Activated T-helper 2 cell treated with anti-CD3 and anti-CD28 coated beads, Interferon-gamma antibody, Interleukin-2, Interleukin-4, amounts not matched to agents 10 μg/mL and 5 μg/mL and 100 μg/mL, durations not matched to agents 14 hours and 24 hours and 36 hours (primary cell): ENCODE data around the gene PALLD. TPM values are rescaled to one million over a fixed set of nuclear protein-coding genes. Genes with fewer than 3 reads are reported as not detected.
"Not testable (repeated sequence)": the region's sequence is repeated elsewhere in the genome, so short reads cannot be mapped to it uniquely, and the experiment has no call there.

Experiments used
- DNase-seq: peaks from one replicate; pipeline ENCODE4 v3.0.0; 2021; ENCODE audit warnings: low spot score
- H3K27ac Mint-ChIP-seq: one replicate; pipeline ENCODE4 v1.8.0; 2021; ENCODE audit warnings: mixed read lengths
- H3K27me3 Mint-ChIP-seq: one replicate; pipeline ENCODE4 v1.8.0; 2021; ENCODE audit warnings: low read depth, mixed read lengths
- H3K36me3 Mint-ChIP-seq: one replicate; pipeline ENCODE4 v1.8.0; 2021; ENCODE audit warnings: low read depth, mixed read lengths
- H3K4me1 Mint-ChIP-seq: one replicate; pipeline ENCODE4 v1.8.0; 2021; ENCODE audit warnings: low read depth, mixed read lengths
- H3K4me3 Mint-ChIP-seq: one replicate; pipeline ENCODE4 v1.8.0; 2021; ENCODE audit warnings: low read depth, mild to moderate bottlenecking, moderate library complexity, mixed read lengths
- H3K9me3 Mint-ChIP-seq: one replicate; pipeline ENCODE4 v1.8.0; 2021; ENCODE audit warnings: mixed read lengths
- intact Hi-C: fragments of 100-400 bp; cut with micrococcal nuclease; formaldehyde crosslinking; loops from one replicate; pipeline ENCODE4 v1.15.1; 2023
- total RNA-seq: library from RNA; stranded (reverse); gene quantifications from 2 replicates; pipeline ENCODE4 v1.2.3, GENCODE V29; 2022

PALLD gene
- total RNA-seq, 1 donor from 2014 or later: 19.8 TPM

GRCh38 chr4:168925789-168926490, 429.1 kb downstream of the PALLD start:
- H3K27me3 Mint-ChIP-seq: no peaks in the 10 kb centered on the region
- peaks cover 8% of the 10 kb centered on the region for H3K36me3 Mint-ChIP-seq
- H3K27ac Mint-ChIP-seq: no peak overlapping the region
- no peaks in the 10 kb centered on the region for H3K9me3 Mint-ChIP-seq
- no peak overlapping the region for H3K4me3 Mint-ChIP-seq
- intact Hi-C loops: no loop called here
- DNase-seq: no peak
- no peaks in the 10 kb centered on the region for H3K4me1 Mint-ChIP-seq

- no peaks in the 10 kb centered on the region for H3K27me3 Mint-ChIP-seq
- intact Hi-C loops: no loop called here
- H3K4me1 Mint-ChIP-seq: peaks cover 2% of the 10 kb centered on the region
- peaks cover 22% of the 10 kb centered on the region for H3K9me3 Mint-ChIP-seq
- peaks cover 16% of the 10 kb centered on the region for H3K36me3 Mint-ChIP-seq
- no peak overlapping the region for H3K27ac Mint-ChIP-seq
- no peak overlapping the region for H3K4me3 Mint-ChIP-seq
- DNase-seq: no peak
These were observed 431.5 kb downstream of the PALLD start for GRCh38 chr4:168928346-168928745.

GRCh38 chr4:168928875-168929274, 432.0 kb downstream of the PALLD start:
- DNase-seq: no peak
- peaks cover 14% of the 10 kb centered on the region for H3K36me3 Mint-ChIP-seq
- H3K9me3 Mint-ChIP-seq: peaks cover 27% of the 10 kb centered on the region
- no peak overlapping the region for H3K4me3 Mint-ChIP-seq
- H3K27me3 Mint-ChIP-seq: no peaks in the 10 kb centered on the region
- intact Hi-C loops: no loop called here
- peaks cover 2% of the 10 kb centered on the region for H3K4me1 Mint-ChIP-seq
- no peak overlapping the region for H3K27ac Mint-ChIP-seq

GRCh38 chr4:168930413-168931196, 433.8 kb downstream of the PALLD start:
- intact Hi-C loops: no loop called here

GRCh38 chr4:168931215-168931650, 434.4 kb downstream of the PALLD start:
- Mint-ChIP-seq H3K4me1 (peaks cover 2% of the 10 kb centered on the region), H3K4me3 (no peak overlapping the region), H3K9me3 (peaks cover 27% of the 10 kb centered on the region), H3K27me3 (no peaks in the 10 kb centered on the region), H3K27ac (no peak overlapping the region), H3K36me3 (peaks cover 13% of the 10 kb centered on the region)
- DNase-seq: no peak
- intact Hi-C loops: no loop called here

More at GRCh38 chr4:168930413-168931196, 433.8 kb downstream of the PALLD start:
- Mint-ChIP-seq H3K27ac (no peak overlapping the region), H3K9me3 (peaks cover 27% of the 10 kb centered on the region), H3K27me3 (no peaks in the 10 kb centered on the region), H3K36me3 (peaks cover 13% of the 10 kb centered on the region), H3K4me1 (peaks cover 2% of the 10 kb centered on the region), H3K4me3 (no peak overlapping the region)
- no peak for DNase-seq

GRCh38 chr4:168932138-168932537, 435.3 kb downstream of the PALLD start:
- DNase-seq: no peak
- no peaks in the 10 kb centered on the region for H3K27me3 Mint-ChIP-seq
- H3K4me3 Mint-ChIP-seq: no peak overlapping the region
- intact Hi-C loops: no loop called here
- H3K9me3 Mint-ChIP-seq: peaks cover 36% of the 10 kb centered on the region
- no peak overlapping the region for H3K27ac Mint-ChIP-seq
- peaks cover 13% of the 10 kb centered on the region for H3K36me3 Mint-ChIP-seq
- peaks cover 2% of the 10 kb centered on the region for H3K4me1 Mint-ChIP-seq

GRCh38 chr4:168933423-168933822, 436.6 kb downstream of the PALLD start:
- Mint-ChIP-seq H3K4me1 (peaks cover 2% of the 10 kb centered on the region), H3K4me3 (no peak overlapping the region), H3K27me3 (no peaks in the 10 kb centered on the region), H3K36me3 (peaks cover 13% of the 10 kb centered on the region), H3K9me3 (peaks cover 48% of the 10 kb centered on the region), H3K27ac (no peak overlapping the region)
- intact Hi-C loops: no loop called here
- DNase-seq: no peak

GRCh38 chr4:168937473-168937872, 440.6 kb downstream of the PALLD start:
- peaks cover 38% of the 10 kb centered on the region for H3K9me3 Mint-ChIP-seq
- H3K36me3 Mint-ChIP-seq, H3K27me3 Mint-ChIP-seq, H3K4me1 Mint-ChIP-seq, H3K27ac Mint-ChIP-seq, intact Hi-C loops, H3K4me3 Mint-ChIP-seq, DNase-seq: not testable (repeated sequence)

DNA sequence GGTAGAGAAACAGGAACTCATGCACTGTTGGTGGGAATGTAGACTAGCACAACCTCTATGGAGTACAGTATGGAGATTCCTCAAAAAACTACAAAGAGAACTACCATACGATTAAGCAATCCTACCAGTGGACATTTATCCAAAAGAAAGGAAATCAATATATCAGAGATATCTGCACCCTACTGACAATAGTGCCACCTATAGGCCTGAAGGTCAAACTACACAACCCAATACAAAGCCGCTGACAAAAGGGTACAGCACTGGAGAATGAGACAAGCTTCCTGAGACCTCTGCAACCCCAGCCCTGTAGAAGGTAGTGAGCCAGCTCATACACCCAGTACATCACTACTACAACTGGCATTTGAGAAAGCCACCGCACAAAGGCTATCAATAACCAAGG, 446.1 kb downstream of the PALLD start:
- Mint-ChIP-seq H3K27me3 (peaks cover 6% of the 10 kb centered on the region), H3K4me1 (no peaks in the 10 kb centered on the region), H3K9me3 (peaks cover 7% of the 10 kb centered on the region), H3K4me3 (no peak overlapping the region), H3K36me3 (no peaks in the 10 kb centered on the region), H3K27ac (no peak overlapping the region)
- no peak for DNase-seq
- intact Hi-C loops: no loop called here

DNA sequence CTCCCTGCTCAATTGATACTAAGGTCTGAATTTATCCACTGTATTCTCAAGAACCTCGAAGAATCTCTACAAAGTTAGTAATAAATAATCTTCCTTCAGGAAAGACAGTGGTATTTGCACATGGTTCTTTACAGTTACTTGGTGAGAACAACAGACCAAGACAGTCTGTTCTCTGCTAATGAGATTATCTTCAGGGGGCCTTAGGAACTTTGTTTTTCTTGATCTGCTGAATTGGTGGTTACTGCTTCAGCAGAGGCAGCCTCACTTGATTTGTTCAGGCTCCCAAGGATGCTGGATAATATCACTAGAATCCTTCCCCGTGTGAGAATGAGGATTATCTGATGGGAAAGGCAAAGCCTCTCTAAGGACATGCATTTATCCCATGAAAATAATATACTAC, 448.4 kb downstream of the PALLD start:
- peaks cover 11% of the 10 kb centered on the region for H3K27me3 Mint-ChIP-seq
- peaks cover 5% of the 10 kb centered on the region for H3K9me3 Mint-ChIP-seq

DNA sequence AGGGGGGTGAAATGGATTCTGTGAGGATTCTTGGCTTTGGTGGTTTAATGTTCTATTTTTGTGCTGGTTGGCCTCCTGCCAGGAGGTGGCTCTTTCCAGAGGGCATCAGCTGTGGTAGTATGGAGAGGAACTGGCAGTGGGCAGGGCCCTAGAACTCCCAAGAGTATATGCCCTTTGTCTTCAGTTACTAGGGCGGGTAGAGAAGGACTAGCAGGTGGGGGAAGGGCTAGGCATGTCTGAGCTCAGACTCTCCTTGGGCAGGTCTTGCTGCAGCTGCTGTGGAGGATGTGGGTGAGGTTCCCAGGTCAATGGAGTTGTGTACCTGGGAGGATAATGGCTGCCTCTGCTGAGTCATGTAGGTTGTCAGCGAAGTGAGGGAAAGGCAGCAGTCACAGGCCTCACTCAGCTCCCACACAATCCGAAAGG, 456.0 kb downstream of the PALLD start:
- H3K4me1 Mint-ChIP-seq, H3K9me3 Mint-ChIP-seq, H3K4me3 Mint-ChIP-seq, H3K27me3 Mint-ChIP-seq, H3K27ac Mint-ChIP-seq, DNase-seq, intact Hi-C loops, H3K36me3 Mint-ChIP-seq: not testable (repeated sequence)

More for the DNA sequence above, 448.4 kb downstream of the PALLD start:
- intact Hi-C loops: no loop called here
- Mint-ChIP-seq H3K36me3 (no peaks in the 10 kb centered on the region), H3K4me3 (no peak overlapping the region), H3K27ac (no peak overlapping the region), H3K4me1 (no peaks in the 10 kb centered on the region)
- no peak for DNase-seq

DNA sequence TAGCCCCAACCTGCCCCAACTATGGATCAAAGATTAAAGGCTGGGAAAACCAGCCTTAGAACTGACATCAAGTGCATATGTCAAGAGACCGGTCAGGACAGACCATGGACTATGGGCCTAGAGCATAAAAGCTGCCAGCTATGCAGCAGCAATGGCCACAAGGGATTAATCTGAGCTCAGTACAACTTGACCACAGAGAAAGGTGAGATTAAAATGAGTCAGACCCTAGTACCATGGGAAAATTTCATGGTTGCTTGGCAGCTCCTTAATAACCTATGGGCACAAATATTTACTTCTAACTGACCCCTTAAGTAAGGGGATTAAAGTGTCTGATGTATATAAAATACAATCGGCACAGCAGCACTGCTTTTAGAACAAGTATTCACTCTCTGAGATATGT, 458.8 kb downstream of the PALLD start:
- no peaks in the 10 kb centered on the region for H3K27me3 Mint-ChIP-seq
- intact Hi-C loops: no loop called here
- no peaks in the 10 kb centered on the region for H3K4me1 Mint-ChIP-seq
- no peak for DNase-seq
- no peaks in the 10 kb centered on the region for H3K9me3 Mint-ChIP-seq
- H3K4me3 Mint-ChIP-seq: no peak overlapping the region
- no peaks in the 10 kb centered on the region for H3K36me3 Mint-ChIP-seq
- no peak overlapping the region for H3K27ac Mint-ChIP-seq

- Mint-ChIP-seq H3K4me1 (no peaks in the 10 kb centered on the region), H3K9me3 (peaks cover 3% of the 10 kb centered on the region)
These were observed 463.9 kb downstream of the PALLD start for GRCh38 chr4:168960716-168961115.

More at GRCh38 chr4:168960716-168961115, 463.9 kb downstream of the PALLD start:
- DNase-seq: no peak
- Mint-ChIP-seq H3K27me3 (no peaks in the 10 kb centered on the region), H3K4me3 (no peak overlapping the region), H3K27ac (no peak overlapping the region), H3K36me3 (no peaks in the 10 kb centered on the region)
- intact Hi-C loops: no loop called here
